Caki2 (cell line): Measurements from ENCODE around the gene TSTD1. TPM values are rescaled to one million over a fixed set of nuclear protein-coding genes. Genes with fewer than 3 reads are reported as not detected.
"Not testable (repeated sequence)": the region's sequence is repeated elsewhere in the genome, so short reads cannot be mapped to it uniquely, and the experiment has no call there.

Experiments used
- DNase-seq: peaks from one replicate; pipeline ENCODE4 v3.0.0-alpha.2; 2015; ENCODE audit warnings: low read depth
- in situ Hi-C: cut with HindIII; loops from 2 replicates; pipeline ENCODE4 v1.10.0; 2016; ENCODE audit warnings: low sequenced_read_pairs, low pct_unique_long_range_greater_than_20kb, mixed read lengths
- total RNA-seq: library from RNA; depleted of rRNA; stranded (reverse); fragments of >200 nt; shearing (Covaris generic); gene quantifications from 2 replicates; pipeline ENCODE4 v1.2.3, GENCODE V29; 2014; ENCODE audit warnings: low replicate concordance

The TSTD1 gene
- total RNA-seq, 1 experiment from 2014 or later = 53.5 TPM

DNA sequence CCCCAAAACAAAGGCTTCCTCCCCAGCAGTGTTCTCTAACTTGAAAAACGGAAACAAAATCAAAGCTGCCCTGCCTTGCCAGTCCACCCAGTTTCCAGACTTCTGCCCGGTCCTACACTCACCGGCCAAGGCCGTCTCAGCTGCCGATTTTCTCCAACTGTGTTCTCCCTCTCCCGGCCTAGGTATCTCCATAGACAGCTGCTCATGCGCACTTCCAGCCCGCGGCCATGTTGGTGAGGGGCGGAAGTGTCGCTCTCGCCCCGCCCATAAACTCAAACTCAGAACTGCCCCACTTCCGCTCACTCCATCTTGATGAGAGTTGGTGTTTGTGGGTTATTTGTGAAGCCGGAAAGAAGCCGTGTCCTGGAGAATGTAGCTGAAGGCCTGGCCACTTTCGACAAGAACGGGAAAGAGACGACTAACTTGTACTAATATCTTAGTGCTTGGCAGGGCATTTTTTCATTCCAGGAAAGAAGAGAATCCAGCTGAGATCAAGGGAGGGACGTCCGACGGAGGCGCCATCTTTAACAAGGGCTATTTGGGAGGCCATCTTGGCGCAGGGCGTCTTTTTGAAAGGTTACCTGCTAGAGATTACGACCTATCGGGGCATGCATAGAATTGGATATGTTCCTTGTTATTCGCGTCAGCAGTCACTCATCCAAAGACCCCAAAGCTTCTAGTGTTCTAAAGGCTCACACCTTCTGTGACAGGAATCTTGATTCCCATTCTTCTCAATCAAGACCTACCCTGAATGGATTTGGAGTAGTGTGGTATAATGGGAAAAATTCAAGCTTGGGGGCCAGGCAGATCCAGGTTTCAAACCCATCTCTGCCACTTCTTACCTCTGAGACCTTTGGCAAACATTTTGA lies 7.2 kb upstream of the TSTD1 start, which contains the start of gene USF1:
Gene USF1 (minus strand): TSS at position 242 of the 869 bp plus-strand sequence. CDS start 2,702 bp downstream, outside the sequence.
- DNase-seq = peak; percentile 95
- in situ Hi-C loops = loop anchor here (10.0 kb wide), 1 partner anchor 49 kb away; the partner anchor contains the start of gene KLHDC9

DNA sequence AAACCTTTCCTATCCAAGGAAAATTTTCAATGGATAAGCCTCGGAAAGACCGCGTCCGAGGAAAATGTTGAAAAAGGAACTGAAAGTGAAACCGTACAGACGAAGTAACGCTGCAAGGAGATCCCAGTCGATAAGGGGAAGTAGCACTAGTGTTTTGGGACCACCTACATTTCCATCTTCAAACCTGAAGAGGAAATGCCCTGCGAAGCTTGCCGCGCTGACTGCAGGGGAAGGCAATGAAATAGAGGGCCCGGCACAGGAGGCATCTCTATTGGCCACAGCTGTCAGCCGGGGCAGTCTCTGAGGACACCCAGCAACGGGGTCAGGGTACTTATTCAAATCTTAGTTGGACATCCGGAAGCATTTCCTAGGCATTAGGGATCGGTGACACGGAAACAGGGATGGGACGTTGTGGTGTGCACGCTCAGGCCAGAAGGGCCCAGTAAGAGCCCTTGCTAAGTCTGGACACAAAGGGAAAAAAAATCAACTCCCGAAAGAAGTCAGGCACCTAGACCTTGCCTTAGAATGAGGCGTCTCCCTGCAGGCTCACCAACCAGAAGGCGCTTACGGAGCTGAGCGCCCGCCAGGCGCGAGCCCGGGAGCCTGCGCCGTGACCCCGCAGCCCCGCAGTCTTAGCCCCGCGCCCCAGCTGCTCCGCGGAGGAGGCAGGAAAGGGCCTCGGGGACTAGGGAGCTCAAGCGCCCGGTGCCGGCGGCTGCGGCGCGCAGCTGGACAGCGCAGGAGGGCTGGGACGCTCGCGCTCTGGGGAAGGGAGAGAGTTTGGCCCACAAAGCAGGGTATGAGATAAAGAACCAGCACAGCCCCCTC lies 6.4 kb upstream of the TSTD1 start:
- in situ Hi-C loops = loop anchor here (10.0 kb wide), 1 partner anchor 50 kb away; the partner anchor contains the start of gene KLHDC9
- peak; percentile 61 for DNase-seq

DNA sequence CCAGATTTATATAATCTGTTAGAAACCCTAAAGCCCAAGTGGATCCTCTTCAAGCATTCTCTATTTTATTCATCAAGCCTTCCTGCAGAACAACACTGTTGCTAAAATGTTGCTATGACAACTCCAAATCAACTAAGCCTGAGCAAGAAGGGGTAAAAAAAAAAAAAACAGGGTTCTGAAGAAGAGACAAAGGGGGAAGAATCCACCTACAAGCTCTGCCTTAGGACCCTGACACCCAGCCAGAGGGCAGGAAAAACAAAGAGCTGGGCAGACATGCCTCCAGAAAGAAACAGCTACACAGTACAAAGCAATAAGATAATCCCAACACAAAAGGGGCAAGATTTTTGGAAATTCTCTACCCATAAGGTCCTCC lies 5.8 kb upstream of the TSTD1 start:
- in situ Hi-C loops = loop anchor here (10.0 kb wide), 1 partner anchor 50 kb away; the partner anchor contains the start of gene KLHDC9
- no peak for DNase-seq

DNA sequence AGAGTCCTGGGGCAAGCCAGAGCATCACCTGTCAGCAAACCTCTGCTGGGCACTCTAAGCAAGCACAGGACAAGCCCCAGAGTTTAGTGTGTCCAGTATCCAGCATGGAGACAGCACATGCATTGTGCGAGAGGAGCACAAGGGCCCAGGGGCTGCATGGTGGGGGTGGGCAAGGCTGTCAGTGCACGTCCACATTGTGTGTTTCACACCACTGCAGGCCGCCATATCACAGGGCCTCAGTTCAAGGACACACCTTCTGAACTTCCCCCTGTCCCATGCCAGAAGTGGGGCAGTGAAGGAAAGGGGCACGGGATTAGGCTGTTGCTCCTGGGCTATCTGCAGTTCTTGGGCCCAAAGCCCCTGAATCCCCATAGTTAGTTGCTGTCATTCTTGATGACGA lies 782 bp upstream of the TSTD1 start:
- DNase-seq = no peak
- in situ Hi-C loops = no loop called here

DNA sequence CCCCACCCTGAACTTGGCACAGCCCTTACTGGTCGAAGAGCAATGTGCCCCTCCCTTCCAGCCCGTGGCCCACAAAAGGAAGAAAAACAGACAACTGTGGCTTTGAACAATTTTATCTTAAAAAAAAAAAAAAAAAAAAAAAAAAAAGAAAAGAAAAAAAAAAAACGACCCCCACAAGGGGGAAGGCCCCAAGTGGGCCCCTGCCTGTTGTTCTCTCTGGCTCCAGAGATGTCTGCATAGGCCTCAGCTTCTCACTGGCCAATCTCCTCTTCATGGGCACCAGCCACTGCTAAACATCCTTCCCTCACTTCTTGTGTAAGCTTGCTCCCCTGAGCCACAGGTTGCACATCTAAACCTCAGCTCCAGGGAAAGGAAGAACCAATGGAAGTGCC lies 386 bp upstream of the TSTD1 start:
- in situ Hi-C loops = no loop called here
- DNase-seq = no peak

DNA sequence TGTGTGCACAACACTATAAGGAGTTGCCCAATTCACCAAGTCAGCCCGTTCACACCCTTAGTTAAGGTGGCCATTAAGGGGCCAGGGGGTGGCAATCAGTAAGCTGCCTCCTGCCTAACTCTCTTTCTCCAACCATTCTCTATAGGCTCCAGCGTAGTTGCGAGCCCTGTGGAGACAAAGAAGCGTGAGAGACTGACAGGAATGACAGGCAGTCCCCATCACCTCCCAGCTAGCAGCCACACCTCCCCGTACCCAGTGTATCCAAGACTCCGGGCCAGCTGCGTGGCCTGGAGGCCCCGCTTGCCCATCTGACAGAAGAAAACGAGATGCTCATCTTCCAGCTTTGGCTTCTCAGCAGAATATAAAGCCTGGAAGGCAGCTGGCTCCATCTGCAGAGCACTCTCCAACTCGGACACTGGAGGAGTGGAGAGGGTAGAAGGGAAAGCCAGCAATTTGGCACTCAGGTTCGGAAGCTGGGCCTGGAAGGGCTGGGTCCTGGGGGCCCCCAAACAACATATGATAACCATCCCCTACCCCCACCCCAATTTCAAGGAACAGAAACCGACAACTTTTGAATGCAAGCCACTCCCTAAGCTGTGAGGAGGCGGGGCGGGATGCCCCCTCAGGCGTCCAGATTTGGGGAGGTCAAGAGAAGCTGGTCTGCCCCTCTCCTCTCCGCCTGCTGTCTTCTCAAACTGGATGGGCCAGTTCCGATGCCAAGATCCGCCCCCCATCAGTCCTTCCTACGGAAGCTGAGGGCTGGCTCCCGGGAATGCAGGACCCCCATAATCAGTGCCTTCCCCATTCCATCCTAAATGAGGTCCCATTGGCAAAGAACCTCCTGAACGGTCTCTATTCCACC lies 872 bp downstream of the TSTD1 start:
- DNase-seq = no peak

DNA sequence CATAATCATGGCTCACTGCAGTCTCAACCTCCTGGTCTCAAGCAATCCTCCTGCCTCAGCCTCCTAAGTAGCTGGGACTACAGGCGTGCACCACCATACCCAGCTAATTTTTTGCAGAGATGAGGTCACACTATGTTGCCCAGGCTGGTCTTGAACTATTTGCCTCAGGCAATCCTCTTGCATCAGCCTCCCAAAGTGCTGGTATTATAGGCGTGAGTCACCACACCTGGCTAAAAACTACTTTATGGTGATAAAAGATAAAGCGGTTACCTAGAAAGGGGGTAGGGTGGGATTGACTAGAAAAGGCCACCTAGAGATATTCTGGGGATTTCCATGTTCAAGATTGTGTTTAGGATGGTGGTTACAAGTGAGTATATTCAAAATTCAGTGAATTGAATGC lies 5.0 kb downstream of the TSTD1 start:
- DNase-seq = no peak
- in situ Hi-C loops = no loop called here

More for the DNA sequence above, 872 bp downstream of the TSTD1 start:
- in situ Hi-C loops = no loop called here

DNA sequence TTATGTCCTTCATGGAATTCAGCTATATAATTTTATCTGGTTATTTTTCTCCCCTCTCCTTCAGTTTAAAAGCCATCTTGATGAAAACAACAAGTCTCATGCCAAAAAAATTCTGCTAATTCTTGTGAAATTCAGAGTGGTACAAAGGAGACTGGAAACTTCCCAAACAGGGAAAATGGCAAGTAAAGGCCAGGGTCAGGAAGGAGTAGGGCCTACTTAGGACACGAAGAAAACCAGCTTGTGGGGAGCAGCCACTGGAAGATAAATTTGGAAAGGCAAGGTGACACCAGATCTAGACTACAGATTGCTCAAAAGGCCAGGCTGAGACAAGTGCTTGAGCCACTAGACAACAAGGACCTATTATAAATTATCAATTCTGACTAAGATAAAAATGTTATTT lies 6.4 kb downstream of the TSTD1 start:
- in situ Hi-C loops = no loop called here

DNA sequence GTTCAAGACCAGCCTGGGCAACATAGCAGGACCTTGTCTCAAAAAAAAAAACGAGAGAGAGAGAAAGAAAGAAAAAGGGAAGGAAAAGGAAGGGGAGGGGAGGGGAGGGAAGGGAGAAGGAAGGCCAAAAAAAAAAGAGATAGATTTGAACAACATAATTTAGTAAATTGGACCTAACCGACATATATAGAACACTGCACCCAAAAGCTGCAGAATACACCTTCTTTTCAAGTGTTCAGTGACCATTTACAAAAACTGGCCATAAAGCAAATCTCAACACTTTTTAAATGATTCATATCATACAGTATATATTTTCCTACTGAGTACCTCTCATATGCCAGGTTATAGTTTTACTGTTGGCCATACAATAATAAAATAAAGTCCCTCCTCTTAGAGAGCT lies 6.9 kb downstream of the TSTD1 start:
- no peak for DNase-seq
- in situ Hi-C loops = no loop called here

More for the DNA sequence above, 6.4 kb downstream of the TSTD1 start:
- no peak for DNase-seq

DNA sequence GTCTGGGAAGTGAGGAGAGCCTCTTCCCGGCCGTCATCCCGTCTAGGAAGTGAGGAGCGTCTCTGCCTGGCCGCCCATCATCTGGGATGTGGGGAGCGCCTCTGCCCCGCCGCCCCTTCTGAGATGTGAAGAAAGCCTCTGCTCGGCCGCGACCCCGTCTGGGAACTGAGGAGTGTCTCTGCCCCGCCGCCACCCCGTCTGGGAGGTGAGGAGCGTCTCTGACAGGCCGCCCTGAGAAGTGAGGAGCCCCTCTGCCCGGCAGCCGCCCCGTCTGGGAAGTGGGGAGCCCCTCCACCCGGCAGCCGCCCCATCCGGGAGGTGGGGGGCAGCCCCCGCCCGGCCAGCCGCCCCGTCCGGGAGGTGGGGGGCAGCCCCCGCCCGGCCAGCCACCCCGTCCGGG lies 9.3 kb downstream of the TSTD1 start:
- DNase-seq, in situ Hi-C loops: not testable (repeated sequence)

DNA sequence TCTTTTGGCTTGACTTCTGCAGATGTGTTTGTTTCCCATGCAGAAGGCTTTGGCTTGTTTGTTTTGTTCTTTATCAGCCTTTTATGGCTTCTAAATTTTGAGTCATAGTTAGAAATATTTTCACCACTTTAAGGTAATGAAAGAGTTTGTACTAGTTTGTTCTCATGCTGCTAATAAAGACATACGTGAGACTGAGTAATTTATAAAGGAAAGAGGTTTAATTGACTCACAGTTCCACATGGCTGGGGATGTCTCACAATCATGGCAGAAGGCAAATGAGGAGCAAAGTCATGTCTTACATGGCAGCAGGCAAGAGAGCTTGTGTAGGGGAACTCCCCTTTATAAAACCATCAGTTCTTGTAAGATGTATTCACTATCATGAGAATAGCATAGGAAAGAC lies 11.8 kb downstream of the TSTD1 start:
- in situ Hi-C loops, DNase-seq: not testable (repeated sequence)

DNA sequence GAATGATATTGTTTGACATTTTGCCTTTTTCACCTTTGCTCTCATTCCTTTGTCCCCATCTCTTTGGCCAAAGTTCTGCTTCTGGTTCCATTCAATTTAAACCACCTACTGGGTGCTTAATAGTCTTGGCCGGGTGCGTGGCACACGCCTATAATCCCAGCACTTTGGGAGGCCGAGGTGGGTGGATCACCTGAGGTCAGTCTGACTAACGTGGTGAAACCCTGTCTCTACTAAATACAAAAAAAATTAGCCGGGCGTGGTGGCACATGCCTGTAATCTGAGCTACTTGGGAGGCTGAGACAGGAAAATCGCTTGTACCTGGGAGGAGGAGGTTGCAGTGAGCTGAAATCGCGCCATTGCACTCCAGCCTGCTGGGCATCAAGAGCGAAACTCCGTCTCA lies 16.3 kb downstream of the TSTD1 start:
- in situ Hi-C loops, DNase-seq: not testable (repeated sequence)

DNA sequence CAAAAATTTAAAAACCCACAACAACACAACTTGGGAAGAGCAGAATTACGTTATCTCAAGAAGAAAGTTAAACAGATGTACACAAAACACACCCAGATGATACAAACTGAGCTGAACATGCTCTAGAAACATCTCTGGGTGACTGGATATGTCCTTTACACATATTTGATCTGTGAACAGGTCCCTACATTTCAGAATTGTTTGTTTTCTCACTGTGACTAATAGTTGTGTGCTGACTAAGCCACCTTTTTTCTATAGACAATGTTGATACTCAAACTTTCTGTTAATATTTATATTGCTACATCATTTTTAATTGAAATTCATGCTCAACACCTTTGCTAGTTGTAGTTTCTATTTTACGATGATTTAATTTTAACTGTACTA lies 16.8 kb downstream of the TSTD1 start:
- no peak for DNase-seq
- in situ Hi-C loops = no loop called here

DNA sequence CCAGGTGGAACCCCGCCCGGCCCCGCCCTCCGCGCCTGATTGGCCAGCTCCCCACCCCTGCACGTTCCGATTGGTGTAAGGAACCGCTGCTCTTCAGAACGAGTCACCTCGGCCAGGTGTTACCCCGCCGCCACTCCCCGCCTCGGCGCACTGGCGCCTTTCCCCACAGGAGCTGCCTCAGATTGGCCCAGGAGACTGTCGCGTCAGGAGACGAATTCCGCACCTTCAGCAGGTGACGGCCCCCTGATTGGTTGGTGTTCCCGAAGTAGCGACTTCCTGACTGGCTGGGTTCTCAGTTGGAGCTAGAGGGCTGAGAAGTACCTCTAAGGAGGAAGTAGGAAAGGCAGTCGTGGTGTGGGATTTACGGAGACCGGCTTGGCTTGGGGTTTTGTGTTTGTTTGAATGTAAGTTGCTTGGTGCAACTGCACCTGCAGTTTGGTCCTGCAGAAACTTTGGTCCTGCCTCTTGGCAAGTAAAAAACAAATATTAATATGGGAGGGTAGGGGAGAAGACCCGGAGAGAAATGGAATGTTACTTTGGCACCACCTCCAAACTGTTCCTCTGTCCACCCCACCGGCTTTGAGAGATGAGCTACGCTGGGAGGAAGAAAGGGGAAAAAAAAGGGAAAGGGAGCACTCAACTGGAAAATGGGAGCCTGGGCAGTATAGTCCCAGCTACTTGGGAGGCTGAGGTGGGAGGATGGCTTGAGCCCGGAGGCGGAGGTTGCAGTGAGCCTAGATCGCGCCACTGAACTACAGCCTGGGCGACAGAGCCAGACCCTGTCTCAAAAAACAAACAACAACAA lies 17.4 kb downstream of the TSTD1 start:
- in situ Hi-C loops = no loop called here

DNA sequence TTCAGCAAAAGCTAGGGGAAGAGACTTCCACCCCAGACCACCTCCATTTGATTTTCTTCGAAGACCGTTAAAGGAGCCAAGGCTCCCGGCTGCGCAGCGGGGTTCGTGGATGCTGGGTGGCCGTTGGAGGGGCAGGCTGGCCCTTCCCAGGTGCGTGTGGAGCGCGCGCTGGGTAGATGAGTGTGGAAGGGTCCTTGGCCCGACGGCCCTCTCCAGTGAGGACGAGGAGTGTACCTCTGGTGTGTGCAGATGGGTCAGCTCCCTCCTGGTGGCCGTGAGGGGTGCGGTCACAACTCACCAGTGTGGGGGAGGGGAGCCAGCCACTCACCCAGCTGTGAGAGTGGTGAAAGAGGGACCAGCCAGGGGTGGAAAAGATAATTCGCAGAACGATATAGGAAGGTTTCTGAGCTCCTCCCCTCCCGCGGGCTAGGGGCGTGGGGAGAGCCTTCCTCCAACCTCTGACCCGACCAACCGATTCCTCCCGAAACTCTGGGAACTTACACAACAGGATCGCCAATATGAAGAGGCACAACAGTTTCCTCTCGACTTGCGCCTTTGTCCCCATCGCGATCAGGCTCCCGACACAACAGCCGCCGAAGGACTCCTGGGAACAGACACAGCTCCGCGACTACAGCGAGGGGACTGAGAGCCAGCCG lies 18.1 kb downstream of the TSTD1 start, which contains the start of gene F11R:
Gene F11R (minus strand): TSS at position 644 of the 656 bp plus-strand sequence. CDS start 79 bp downstream, at position 565.
- in situ Hi-C loops = no loop called here
- no peak for DNase-seq

More for the DNA sequence above, 17.4 kb downstream of the TSTD1 start:
- peak; percentile 75 for DNase-seq

DNA sequence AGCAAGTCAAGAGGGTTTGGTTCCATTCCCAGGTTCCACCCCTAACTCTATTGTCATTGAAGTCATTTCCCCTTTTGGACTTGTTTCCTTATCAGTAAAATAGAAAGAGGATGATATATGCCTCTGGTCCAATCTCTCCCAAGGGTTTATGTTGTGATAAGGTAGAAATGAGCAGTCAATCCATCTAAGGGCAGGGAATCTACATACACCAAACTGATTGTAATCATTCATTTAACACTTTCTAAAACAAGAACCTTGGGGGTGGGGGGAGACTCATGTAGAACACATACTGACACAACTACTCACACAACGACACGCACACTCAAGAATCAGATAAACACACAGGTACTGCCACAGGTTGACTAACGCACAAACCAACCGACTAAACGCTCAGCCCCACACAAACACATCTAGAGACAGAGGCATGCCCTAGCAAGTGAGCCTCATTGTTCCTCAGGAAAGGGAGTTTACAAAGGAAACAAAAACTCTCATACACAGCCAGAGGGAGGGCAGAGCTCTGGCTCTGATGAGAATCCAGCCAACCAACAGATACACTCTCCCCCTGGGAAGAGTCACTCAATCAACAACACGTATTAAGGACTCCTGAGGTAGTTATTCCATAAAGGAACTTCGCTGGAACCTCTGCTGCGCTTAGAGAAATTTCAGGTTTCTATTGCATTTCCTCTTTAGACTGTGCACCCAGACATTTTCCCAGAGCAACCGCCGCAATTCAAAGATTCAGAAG lies 18.8 kb downstream of the TSTD1 start:
- in situ Hi-C loops = no loop called here
- DNase-seq = no peak
